A549 (cell line): ENCODE data around the gene RPP21. TPM values are rescaled to one million over a fixed set of nuclear protein-coding genes. Genes with fewer than 3 reads are reported as not detected.
A peak's percentile ranks its signal among the peaks of the same experiment; 100 is the strongest.

ENCODE experiments used
- ATAC-seq, 2 experiments: fragments of 200-7000 bp in 1 of 2; fragments of >200 bp in 1 of 2; cut with Nextera tagmentation in 1 of 2; cut with Tn5 transposase in 1 of 2; 3 replicates each; pipeline versions ENCODE4 v1.8.0 to v1.9.1; 2018 to 2020; ENCODE audit warnings: mild to moderate bottlenecking in 1 of 2, moderate library complexity in 1 of 2
- CTCF ChIA-PET: fragments of 300-600 bp; sonication (Branson Sonifier 250); formaldehyde crosslinking; extraction: SDS; loops from one replicate; lab custom pipeline; 2021; ENCODE audit warnings: antibody characterized with exemption, inconsistent platforms; lab: Yijun Ruan, JAX
- POLR2A ChIA-PET: fragments of 350-600 bp; formaldehyde crosslinking; extraction: SDS; loops from one replicate; lab custom pipeline; 2021; ENCODE audit warnings: antibody characterized with exemption, inconsistent platforms; lab: Yijun Ruan, JAX
- DNase-seq, 2 experiments: peaks; one replicate each; pipeline versions ENCODE4 v3.0.0 to v3.0.0-alpha.2; 2011 to 2016; ENCODE audit warnings: low read depth in 1 of 2, low spot score in 1 of 2
- FAIRE-seq: peaks from 2 replicates; lab custom pipeline; 2011; peaks lifted over from hg19 to GRCh38; lab: Jason Lieb, UNC
- H3K27ac ChIP-seq, 2 experiments: fragments of >200 bp; sonication (Bioruptor Twin); formaldehyde crosslinking; 3 replicates each; pipeline ENCODE4 v1.5.1; 2016 to 2017
- H3K4me1 ChIP-seq: fragments of >200 bp; sonication (Bioruptor Twin); formaldehyde crosslinking; 3 replicates; pipeline ENCODE4 v1.6.1; 2016
- H3K4me2 ChIP-seq: fragments of >200 bp; sonication (Bioruptor Twin); formaldehyde crosslinking; 3 replicates; pipeline ENCODE4 v1.6.1; 2016
- H3K4me3 ChIP-seq: fragments of >200 bp; sonication (Bioruptor Twin); formaldehyde crosslinking; 3 replicates; pipeline ENCODE4 v1.5.1; 2016
- H3K9me3 ChIP-seq: fragments of >200 bp; sonication (Bioruptor Twin); formaldehyde crosslinking; 3 replicates; pipeline ENCODE4 v1.6.1; 2016
- BHLHE40 ChIP-seq: IDR thresholded peaks from 2 replicates; pipeline ENCODE4 v1.6.1; 2012; ENCODE audit warnings: low read depth, low read length, inconsistent platforms
- EHF ChIP-seq: fragments of 250-450 bp; sonication (Bioruptor Pico); IDR thresholded peaks from 2 replicates; pipeline ENCODE4 v1.5.0; 2020; ENCODE audit warnings: mild to moderate bottlenecking
- FOSB ChIP-seq: fragments of 250-450 bp; sonication (Bioruptor Pico); IDR thresholded peaks from 2 replicates; pipeline ENCODE4 v1.5.0; 2020; ENCODE audit warnings: mild to moderate bottlenecking, moderate library complexity
- FOSL2 ChIP-seq, 2 experiments: fragments of 450-650 bp in 1 of 2; fragments of >200 bp in 1 of 2; sonication (Bioruptor Twin) in 1 of 2; formaldehyde crosslinking; IDR thresholded peaks; 2 replicates each; pipeline versions ENCODE4 v1.5.0 to v1.6.1; 2016 to 2020; ENCODE audit warnings: mild to moderate bottlenecking in 1 of 2, moderate library complexity in 1 of 2
- HMGXB4 ChIP-seq: fragments of 250-450 bp; sonication (Bioruptor Pico); IDR thresholded peaks from 2 replicates; pipeline ENCODE4 v1.5.0; 2021; ENCODE audit warnings: mild to moderate bottlenecking, moderate library complexity, borderline replicate concordance
- HOXB5 ChIP-seq: fragments of 250-450 bp; sonication (Bioruptor Pico); IDR thresholded peaks from 2 replicates; pipeline ENCODE4 v1.5.0; 2020; ENCODE audit warnings: mild to moderate bottlenecking, moderate library complexity
- JUN ChIP-seq, 2 experiments: fragments of >200 bp; sonication (Bioruptor Twin); formaldehyde crosslinking; IDR thresholded peaks; 2 replicates in 1 of 2; 3 replicates in 1 of 2; pipeline ENCODE4 v1.6.1; 2016 to 2017
- JUNB ChIP-seq: fragments of >200 bp; sonication (Bioruptor Twin); formaldehyde crosslinking; IDR thresholded peaks from 2 replicates; pipeline ENCODE4 v1.6.1; 2016
- MAFK ChIP-seq: fragments of 450-650 bp; IDR thresholded peaks from 2 replicates; pipeline ENCODE4 v1.6.1; 2014; ENCODE audit not compliant: partially characterized antibody
- MAX ChIP-seq: IDR thresholded peaks from 2 replicates; pipeline ENCODE4 v1.6.1; 2012
- NPAS2 ChIP-seq: fragments of 250-450 bp; sonication (Bioruptor Pico); IDR thresholded peaks from 2 replicates; pipeline ENCODE4 v1.8.0; 2022; ENCODE audit warnings: mild to moderate bottlenecking, moderate library complexity, borderline replicate concordance
- PBX3 ChIP-seq: IDR thresholded peaks from 2 replicates; pipeline ENCODE4 v1.6.1; 2012
- PHF8 ChIP-seq: fragments of 200-600 bp; sonication (generic); IDR thresholded peaks from 2 replicates; pipeline ENCODE4 v1.6.1; 2016; ENCODE audit warnings: low read depth, mild to moderate bottlenecking, antibody characterized with exemption, moderate library complexity, borderline replicate concordance
- POLR2AphosphoS2 ChIP-seq: conservative IDR thresholded peaks from 2 replicates; pipeline ENCODE4 v1.6.1; 2012; ENCODE audit warnings: low read length, improper control_type of control experiment, inconsistent platforms
- RAD21 ChIP-seq, 2 experiments: fragments of >200 bp in 1 of 2; sonication (Bioruptor Twin) in 1 of 2; formaldehyde crosslinking in 1 of 2; IDR thresholded peaks in 1 of 2; conservative IDR thresholded peaks in 1 of 2; 2 replicates in 1 of 2; 3 replicates in 1 of 2; pipeline ENCODE4 v1.6.1; 2012 to 2018; ENCODE audit warnings: inconsistent platforms in 1 of 2
- RARB ChIP-seq: fragments of 250-450 bp; sonication (Bioruptor Pico); IDR thresholded peaks from 2 replicates; pipeline ENCODE4 v1.8.0; 2021; ENCODE audit warnings: mild to moderate bottlenecking, moderate library complexity
- SMC3 ChIP-seq: fragments of >200 bp; sonication (Bioruptor Twin); formaldehyde crosslinking; IDR thresholded peaks from 3 replicates; pipeline ENCODE4 v1.6.1; 2018; ENCODE audit warnings: inconsistent platforms
- TP53 ChIP-seq: fragments of 250-450 bp; sonication (Bioruptor Pico); IDR thresholded peaks from 2 replicates; pipeline ENCODE4 v1.5.0; 2021; ENCODE audit warnings: mild to moderate bottlenecking, moderate library complexity
- ZC3H11A ChIP-seq: fragments of 450-650 bp; IDR thresholded peaks from 2 replicates; pipeline ENCODE4 v1.6.1; 2014; ENCODE audit warnings: antibody characterized with exemption, mild to moderate bottlenecking
- ZNF302 ChIP-seq: fragments of 250-450 bp; sonication (Bioruptor Pico); IDR thresholded peaks from 2 replicates; pipeline ENCODE4 v1.9.0; 2021; ENCODE audit warnings: inconsistent platforms, mild to moderate bottlenecking, moderate library complexity
- WGBS: methylation state at CpG from one replicate; pipeline ENCODE4 v1.1.6; 2017; ENCODE audit errors: missing lambda C conversion rate; 5-methylcytosine and 5-hydroxymethylcytosine counted together
- polyA plus RNA-seq, 4 experiments: library from polyadenylated mRNA; depleted of rRNA in 3 of 4; stranded (reverse); fragments of >200 nt; fragmentation: RNase III in 1 of 4; extraction: RNeasy Plus Mini Kit Qiagen cat#74134 plus additional on column Dnase treatment in 1 of 4; gene quantifications; 2 replicates in 3 of 4; 3 replicates in 1 of 4; pipeline ENCODE4 v1.2.3, GENCODE V29; 2011 to 2017
- TF ChIP-seq, protein P1 (sequence below): fragments of 450-650 bp; IDR thresholded peaks from 2 replicates; pipeline ENCODE4 v1.6.1; 2014; ENCODE audit warnings: antibody characterized with exemption
- TF ChIP-seq, protein P2 (sequence below): fragments of >200 bp; sonication (Bioruptor Twin); formaldehyde crosslinking; IDR thresholded peaks from 2 replicates; pipeline ENCODE4 v1.6.1; 2016

Gene RPP21
- polyA plus RNA-seq, 2 of the 4 experiments (the other 2 are of a cell fraction), result 33.6 to 54.8 TPM

- no peak for TF ChIP-seq PBX3
- no peak for TF ChIP-seq NPAS2 (CRISPR knock-in tag)
- no peak for TF ChIP-seq MAFK
- TF ChIP-seq HMGXB4 (CRISPR knock-in tag), result no peak
- no peak for TF ChIP-seq RAD21 (conservative IDR thresholded peaks at IDR 0.05 in 1 of 2, IDR thresholded peaks at IDR 0.05 in 1 of 2)
- no peak for TF ChIP-seq HOXB5
- no peak for TF ChIP-seq FOSL2 (IDR thresholded peaks at IDR 0.05)
- peak; percentile 9; the same call in 1 of the 2 replicates for TF ChIP-seq FOSL2 (CRISPR knock-in tag; IDR thresholded peaks at IDR 0.05)
- no peak for TF ChIP-seq JUNB
- no peak for TF ChIP-seq BHLHE40
- peak; percentile 41 to 64; a peak in 4 of 5 replicates for TF ChIP-seq JUN (IDR thresholded peaks at IDR 0.05)
- TF ChIP-seq FOSB (CRISPR knock-in tag), result no peak
- TF ChIP-seq RARB (CRISPR knock-in tag), result no peak
- no peak for TF ChIP-seq ZC3H11A
- TF ChIP-seq EHF (CRISPR knock-in tag), result no peak
- TF ChIP-seq, protein P1, sequence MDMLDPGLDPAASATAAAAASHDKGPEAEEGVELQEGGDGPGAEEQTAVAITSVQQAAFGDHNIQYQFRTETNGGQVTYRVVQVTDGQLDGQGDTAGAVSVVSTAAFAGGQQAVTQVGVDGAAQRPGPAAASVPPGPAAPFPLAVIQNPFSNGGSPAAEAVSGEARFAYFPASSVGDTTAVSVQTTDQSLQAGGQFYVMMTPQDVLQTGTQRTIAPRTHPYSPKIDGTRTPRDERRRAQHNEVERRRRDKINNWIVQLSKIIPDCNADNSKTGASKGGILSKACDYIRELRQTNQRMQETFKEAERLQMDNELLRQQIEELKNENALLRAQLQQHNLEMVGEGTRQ, result no peak
- peak; percentile 50; the same call in 1 of the 2 replicates for TF ChIP-seq MAX
- no peak for TF ChIP-seq SMC3
- TF ChIP-seq, protein P2, sequence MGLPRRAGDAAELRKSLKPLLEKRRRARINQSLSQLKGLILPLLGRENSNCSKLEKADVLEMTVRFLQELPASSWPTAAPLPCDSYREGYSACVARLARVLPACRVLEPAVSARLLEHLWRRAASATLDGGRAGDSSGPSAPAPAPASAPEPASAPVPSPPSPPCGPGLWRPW, result no peak
- TF ChIP-seq PHF8, result peak; percentile 38
- TF ChIP-seq POLR2AphosphoS2, result no peak
Observed at GRCh38 chr6:30326526-30327231, 18.3 kb upstream of the RPP21 start, which contains the start of gene TRIM39 (continued).

GRCh38 chr6:30327232-30327746, 17.7 kb upstream of the RPP21 start:
- TF ChIP-seq PHF8 (0 out of 2 replicates have a peak, but pooled peaks have one; percentile 7), ZNF302 (CRISPR knock-in tag) (no peak), TP53 (no peak)
- no peaks in the 10 kb centered on the region for H3K9me3 ChIP-seq
- DNase-seq, result peak in 1 of 2 experiments; percentile 75
- no peak; a peak in 1 of 6 replicates for ATAC-seq
- ChIA-PET POLR2A (interaction anchor here (1.3 to 1.7 kb wide), 2 partner anchors 11 to 17 kb away, joined by 5 read pairs; partner anchors contain the start of gene RPP21), CTCF (no interaction called here)
- peaks cover 29% of the 10 kb centered on the region for H3K4me1 ChIP-seq
- peak overlapping the region; percentile 86 for H3K4me3 ChIP-seq
- no peak for FAIRE-seq
- peak overlapping the region; percentile 97 for H3K4me2 ChIP-seq
- peak overlapping the region; percentile 99 for H3K27ac ChIP-seq
- WGBS, result 2% methylated on average over 12 of the region's 17 CpGs
